ENCODE results near the gene GAL3ST3.

DNA sequence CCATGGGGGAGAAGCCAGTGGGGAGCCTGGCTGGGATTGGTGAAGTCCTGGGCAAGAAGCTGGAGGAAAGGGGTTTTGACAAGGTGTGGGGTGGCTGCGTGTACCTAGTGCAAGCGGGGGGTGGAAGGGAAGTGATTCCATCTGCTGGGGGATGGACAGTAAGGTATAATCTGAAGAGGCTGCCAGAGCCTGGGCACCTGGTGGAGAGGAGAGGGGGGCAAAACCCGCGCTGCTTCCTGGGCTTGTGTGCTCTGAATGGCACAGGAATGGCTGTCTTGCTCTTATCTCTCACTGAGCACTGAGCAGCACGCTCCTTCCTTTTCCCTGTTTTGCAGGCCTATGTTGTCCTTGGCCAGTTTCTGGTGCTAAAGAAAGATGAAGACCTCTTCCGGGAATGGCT is 45.7 kb downstream of the GAL3ST3 start:
- TF ChIP-seq, protein P1, sequence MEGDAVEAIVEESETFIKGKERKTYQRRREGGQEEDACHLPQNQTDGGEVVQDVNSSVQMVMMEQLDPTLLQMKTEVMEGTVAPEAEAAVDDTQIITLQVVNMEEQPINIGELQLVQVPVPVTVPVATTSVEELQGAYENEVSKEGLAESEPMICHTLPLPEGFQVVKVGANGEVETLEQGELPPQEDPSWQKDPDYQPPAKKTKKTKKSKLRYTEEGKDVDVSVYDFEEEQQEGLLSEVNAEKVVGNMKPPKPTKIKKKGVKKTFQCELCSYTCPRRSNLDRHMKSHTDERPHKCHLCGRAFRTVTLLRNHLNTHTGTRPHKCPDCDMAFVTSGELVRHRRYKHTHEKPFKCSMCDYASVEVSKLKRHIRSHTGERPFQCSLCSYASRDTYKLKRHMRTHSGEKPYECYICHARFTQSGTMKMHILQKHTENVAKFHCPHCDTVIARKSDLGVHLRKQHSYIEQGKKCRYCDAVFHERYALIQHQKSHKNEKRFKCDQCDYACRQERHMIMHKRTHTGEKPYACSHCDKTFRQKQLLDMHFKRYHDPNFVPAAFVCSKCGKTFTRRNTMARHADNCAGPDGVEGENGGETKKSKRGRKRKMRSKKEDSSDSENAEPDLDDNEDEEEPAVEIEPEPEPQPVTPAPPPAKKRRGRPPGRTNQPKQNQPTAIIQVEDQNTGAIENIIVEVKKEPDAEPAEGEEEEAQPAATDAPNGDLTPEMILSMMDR (IDR thresholded peaks at IDR 0.05), result no peak
- no peak for TF ChIP-seq POLR2A (IDR thresholded peaks at IDR 0.05)

Data from body of pancreas (tissue), 4 donors.